BLaER1 (cell line): Measurements from ENCODE around the gene PEX7.

ENCODE experiments used
- H3K27ac ChIP-seq: shearing (Covaris generic); formaldehyde crosslinking; 2 replicates; pipeline ENCODE4 v1.8.1; 2022
- H3K27me3 ChIP-seq: shearing (Covaris generic); formaldehyde crosslinking; 2 replicates; pipeline ENCODE4 v1.8.1; 2022
- H3K36me3 ChIP-seq: shearing (Covaris generic); formaldehyde crosslinking; 2 replicates; pipeline ENCODE4 v1.8.1; 2022
- H3K4me1 ChIP-seq: shearing (Covaris generic); formaldehyde crosslinking; 2 replicates; pipeline ENCODE4 v1.8.1; 2022
- H3K4me2 ChIP-seq: shearing (Covaris generic); formaldehyde crosslinking; 2 replicates; pipeline ENCODE4 v1.8.1; 2022
- H3K4me3 ChIP-seq: shearing (Covaris generic); formaldehyde crosslinking; 2 replicates; pipeline ENCODE4 v1.8.1; 2022
- H3K9ac ChIP-seq: shearing (Covaris generic); formaldehyde crosslinking; 2 replicates; pipeline ENCODE4 v1.8.1; 2022
- H3K9me3 ChIP-seq: shearing (Covaris generic); formaldehyde crosslinking; 2 replicates; pipeline ENCODE4 v1.8.1; 2022
- H4K20me1 ChIP-seq: shearing (Covaris generic); formaldehyde crosslinking; 2 replicates; pipeline ENCODE4 v1.8.1; 2022
- Cebpa-rat ChIP-seq: shearing (Covaris generic); IDR thresholded peaks from 2 replicates; pipeline ENCODE4 v1.8.1; 2022

PEX7 gene

DNA sequence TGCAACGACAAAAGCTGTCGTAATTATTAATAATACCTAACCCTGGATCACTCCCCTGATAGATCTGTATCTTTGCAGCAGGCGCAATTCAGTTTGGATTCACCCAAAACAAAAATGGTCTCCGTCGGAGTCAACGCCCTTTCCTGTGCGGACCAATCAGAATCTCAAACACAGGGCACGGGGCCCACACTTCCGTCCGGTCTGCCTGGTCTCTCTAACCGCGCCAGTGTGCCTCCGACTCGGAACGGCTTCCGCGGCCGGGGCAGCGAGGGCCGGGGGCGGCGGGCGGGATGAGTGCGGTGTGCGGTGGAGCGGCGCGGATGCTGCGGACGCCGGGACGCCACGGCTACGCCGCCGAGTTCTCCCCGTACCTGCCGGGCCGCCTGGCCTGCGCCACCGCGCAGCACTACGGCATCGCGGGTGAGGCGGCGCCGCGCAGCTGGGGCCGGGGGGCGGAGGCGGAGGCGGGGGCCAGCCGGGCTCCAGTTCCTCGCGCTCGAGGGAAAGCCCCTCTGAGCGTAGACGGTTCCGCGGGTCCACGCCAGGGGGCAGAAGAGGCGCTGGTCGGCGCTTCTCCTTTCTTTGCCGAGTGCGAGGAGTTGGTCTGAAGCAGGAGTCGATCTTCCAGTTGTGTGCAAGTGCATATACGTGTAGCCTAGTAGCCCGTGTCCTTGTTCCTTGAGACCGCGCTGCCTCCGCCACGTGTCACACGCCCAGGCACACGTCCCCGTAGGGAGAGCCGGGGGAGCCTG is at the start of gene PEX7:
PEX7 (plus strand) TSS at position 217 of the 752 bp plus-strand sequence; CDS start at position 291, 74 bp downstream.
- Histone ChIP-seq H3K9me3 (no peaks in the 10 kb centered on the region), H3K36me3 (peaks cover 20% of the 10 kb centered on the region), H3K9ac (peak within 1 kb of the TSS; percentile 85), H3K27ac (peak within 1 kb of the TSS; percentile 87), H3K4me2 (peak within 1 kb of the TSS; percentile 84), H3K4me1 (peaks cover 18% of the 10 kb centered on the region), H4K20me1 (no peaks in the 10 kb centered on the region), H3K4me3 (peak within 1 kb of the TSS; percentile 79), H3K27me3 (no peaks in the 10 kb centered on the region)
- no peak for TF ChIP-seq Cebpa-rat

DNA sequence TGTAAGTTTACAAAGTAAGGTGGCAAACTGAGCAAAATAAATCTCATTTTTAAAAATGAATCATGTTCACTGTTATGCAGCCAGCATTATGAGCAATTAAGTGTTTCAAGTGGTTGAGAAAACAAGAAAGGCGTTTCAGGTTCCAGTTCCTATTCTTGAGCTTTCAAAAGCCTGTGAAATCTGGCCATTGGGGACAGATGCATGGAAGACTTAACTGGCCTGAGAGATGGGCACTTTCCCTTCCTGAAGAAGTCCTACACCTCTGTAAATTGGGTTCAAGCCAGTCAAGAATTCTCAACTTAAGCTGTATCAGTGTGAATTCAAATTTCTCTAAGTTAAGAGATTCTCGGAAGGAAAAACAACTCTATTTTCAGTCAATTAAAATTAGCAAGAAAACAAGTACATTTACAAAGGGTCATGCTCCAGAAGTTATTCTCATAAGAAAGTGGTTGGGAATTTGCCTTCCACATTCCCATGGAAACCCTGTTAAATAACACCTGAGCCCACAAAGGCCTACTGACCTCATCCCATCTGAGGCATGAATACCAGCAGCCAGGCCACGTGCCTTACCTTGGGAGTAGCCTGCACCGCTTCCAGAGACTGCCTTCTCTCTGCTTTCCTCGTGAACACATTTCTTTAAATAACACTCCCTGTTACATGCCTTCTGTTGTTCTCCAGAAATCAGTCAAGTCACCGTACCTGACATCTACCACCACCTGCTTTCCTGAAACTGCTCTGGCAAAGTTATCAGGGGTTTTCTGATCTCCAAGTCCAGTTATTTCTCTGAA is 49.5 kb upstream of the PEX7 start:
- TF ChIP-seq Cebpa-rat = no peak
- Histone ChIP-seq H3K4me1 (peaks cover 8% of the 10 kb centered on the region), H3K27me3 (no peaks in the 10 kb centered on the region), H3K9ac (no peak overlapping the region), H3K4me2 (no peak overlapping the region), H3K9me3 (peaks cover 11% of the 10 kb centered on the region; the same call in 1 of the 2 replicates), H3K36me3 (no peaks in the 10 kb centered on the region), H4K20me1 (no peaks in the 10 kb centered on the region), H3K4me3 (no peak overlapping the region), H3K27ac (no peak overlapping the region)

DNA sequence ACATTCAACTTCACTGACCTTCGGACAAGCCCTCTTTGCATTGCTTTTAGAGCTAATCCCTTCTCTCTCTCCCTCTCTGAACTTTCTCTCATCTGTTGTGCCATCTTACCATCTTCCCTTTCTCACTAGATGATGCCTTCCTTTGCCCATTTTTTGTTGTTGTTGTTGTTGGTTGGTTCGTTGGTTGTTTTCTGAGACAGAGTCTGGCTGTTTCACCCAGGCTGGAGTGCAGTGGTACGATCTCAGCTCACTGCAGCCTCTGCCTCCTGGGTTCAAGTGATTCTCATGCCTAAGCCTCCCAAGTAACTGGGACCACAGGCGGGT is 49.0 kb upstream of the PEX7 start:
- no peak for TF ChIP-seq Cebpa-rat
- H3K4me3 ChIP-seq = no peak overlapping the region
- peaks cover 7% of the 10 kb centered on the region; the same call in 1 of the 2 replicates for H3K4me1 ChIP-seq
- H3K27ac ChIP-seq = no peak overlapping the region
- no peaks in the 10 kb centered on the region for H3K36me3 ChIP-seq
- no peak overlapping the region for H3K9ac ChIP-seq
- no peaks in the 10 kb centered on the region for H4K20me1 ChIP-seq
- H3K4me2 ChIP-seq = no peak overlapping the region
- H3K27me3 ChIP-seq = no peaks in the 10 kb centered on the region
- peaks cover 8% of the 10 kb centered on the region; the same call in 1 of the 2 replicates for H3K9me3 ChIP-seq

DNA sequence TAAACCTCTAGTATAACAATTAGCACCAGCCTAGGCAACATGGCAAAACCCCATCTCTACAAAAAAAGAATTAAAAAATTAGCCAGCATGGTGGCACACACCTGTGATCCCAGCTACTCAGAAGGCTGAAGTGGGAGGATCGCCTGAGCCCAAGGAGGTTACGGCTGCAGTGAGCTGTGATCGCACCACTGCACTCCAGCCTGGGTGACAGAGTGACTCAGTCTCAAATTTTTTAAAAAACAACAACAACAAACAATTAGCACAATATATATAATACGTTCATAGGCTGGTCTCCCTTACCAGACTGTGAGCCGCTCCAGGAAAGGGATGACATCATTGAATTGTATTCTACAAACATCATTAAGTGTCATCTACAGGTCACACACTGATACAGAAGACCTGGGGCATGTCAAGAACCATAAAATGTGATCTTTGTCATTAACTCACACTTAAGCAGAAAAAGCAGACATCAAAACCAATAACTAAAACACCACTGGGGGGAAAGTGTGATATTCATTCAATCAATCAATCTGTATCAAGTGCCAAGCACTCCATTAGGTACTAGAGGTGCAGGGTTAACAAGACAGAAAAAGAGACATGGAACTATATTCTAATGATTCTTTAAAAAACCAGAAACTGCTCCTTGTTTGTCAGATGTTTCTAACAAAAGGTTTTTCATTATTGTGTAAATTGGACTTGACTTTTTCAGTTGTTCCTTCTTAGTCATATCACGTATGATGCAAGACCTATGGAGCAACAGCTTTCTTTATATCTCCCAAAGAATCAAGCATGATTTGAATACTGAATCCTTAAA is 48.0 kb upstream of the PEX7 start:
- no peak overlapping the region for H3K4me2 ChIP-seq
- H3K27ac ChIP-seq = no peak overlapping the region
- H4K20me1 ChIP-seq = no peaks in the 10 kb centered on the region
- H3K9ac ChIP-seq = no peak overlapping the region
- peaks cover 7% of the 10 kb centered on the region; the same call in 1 of the 2 replicates for H3K4me1 ChIP-seq
- TF ChIP-seq Cebpa-rat = no peak; the same call in 1 of the 2 replicates
- H3K27me3 ChIP-seq = no peaks in the 10 kb centered on the region
- no peaks in the 10 kb centered on the region for H3K36me3 ChIP-seq
- no peaks in the 10 kb centered on the region for H3K9me3 ChIP-seq
- H3K4me3 ChIP-seq = no peak overlapping the region

GRCh38 chr6:136775081-136775480 is 47.3 kb upstream of the PEX7 start:
- Histone ChIP-seq H3K9me3 (no peaks in the 10 kb centered on the region), H3K9ac (no peak overlapping the region), H3K27ac (no peak overlapping the region), H3K27me3 (no peaks in the 10 kb centered on the region), H4K20me1 (no peaks in the 10 kb centered on the region), H3K4me1 (peaks cover 7% of the 10 kb centered on the region; the same call in 1 of the 2 replicates), H3K36me3 (no peaks in the 10 kb centered on the region), H3K4me2 (no peak overlapping the region), H3K4me3 (no peak overlapping the region)
- no peak; the same call in 1 of the 2 replicates for TF ChIP-seq Cebpa-rat

GRCh38 chr6:136775548-136775947 is 46.8 kb upstream of the PEX7 start:
- Histone ChIP-seq H3K9ac (no peak overlapping the region), H3K4me2 (no peak overlapping the region), H3K27ac (no peak overlapping the region), H3K36me3 (no peaks in the 10 kb centered on the region), H4K20me1 (no peaks in the 10 kb centered on the region), H3K4me1 (peaks cover 7% of the 10 kb centered on the region; the same call in 1 of the 2 replicates), H3K4me3 (no peak overlapping the region), H3K9me3 (no peaks in the 10 kb centered on the region), H3K27me3 (no peaks in the 10 kb centered on the region)
- TF ChIP-seq Cebpa-rat = no peak

- no peaks in the 10 kb centered on the region for H3K27me3 ChIP-seq
- no peaks in the 10 kb centered on the region for H4K20me1 ChIP-seq
- peaks cover 23% of the 10 kb centered on the region for H3K4me1 ChIP-seq
- no peaks in the 10 kb centered on the region for H3K36me3 ChIP-seq
- no peak overlapping the region for H3K4me2 ChIP-seq
- no peak overlapping the region for H3K27ac ChIP-seq
- H3K9ac ChIP-seq = no peak overlapping the region
- no peak overlapping the region for H3K4me3 ChIP-seq
- no peak for TF ChIP-seq Cebpa-rat
- no peaks in the 10 kb centered on the region for H3K9me3 ChIP-seq
Measured at GRCh38 chr6:136777651-136778050, 44.7 kb upstream of the PEX7 start.

DNA sequence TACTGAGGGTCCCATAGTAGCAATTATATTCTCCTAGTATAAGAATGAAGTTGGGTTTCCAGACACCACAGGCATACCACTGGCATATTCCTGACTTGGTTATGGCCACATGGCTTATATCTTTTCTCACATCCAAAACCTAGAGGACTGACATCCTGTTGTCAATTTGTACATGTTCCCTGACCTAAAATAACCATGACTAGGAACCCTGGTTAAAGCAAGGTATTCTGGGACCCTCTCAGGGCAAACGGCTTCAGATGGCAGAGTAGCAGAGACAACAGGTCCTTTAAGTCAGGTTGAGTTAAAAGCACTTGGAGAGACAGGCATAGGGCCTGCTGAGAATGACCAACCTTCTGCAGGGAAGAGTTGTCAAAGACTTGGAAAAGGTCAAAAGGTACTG is 42.7 kb upstream of the PEX7 start:
- no peaks in the 10 kb centered on the region for H4K20me1 ChIP-seq
- no peak for TF ChIP-seq Cebpa-rat
- H3K27ac ChIP-seq = no peak overlapping the region
- peaks cover 38% of the 10 kb centered on the region for H3K4me1 ChIP-seq
- no peaks in the 10 kb centered on the region for H3K36me3 ChIP-seq
- H3K9me3 ChIP-seq = no peaks in the 10 kb centered on the region
- no peaks in the 10 kb centered on the region for H3K27me3 ChIP-seq
- no peak overlapping the region for H3K4me3 ChIP-seq
- H3K9ac ChIP-seq = no peak overlapping the region
- no peak overlapping the region for H3K4me2 ChIP-seq

GRCh38 chr6:136780972-136781371 is 41.4 kb upstream of the PEX7 start:
- Histone ChIP-seq H3K27ac (no peak overlapping the region), H3K4me2 (0 out of 2 replicates have a peak overlapping the region, but pooled peaks have one; percentile 14), H3K4me1 (peaks cover 51% of the 10 kb centered on the region), H3K9me3 (no peaks in the 10 kb centered on the region), H3K27me3 (no peaks in the 10 kb centered on the region), H3K36me3 (no peaks in the 10 kb centered on the region), H3K4me3 (no peak overlapping the region), H3K9ac (no peak overlapping the region), H4K20me1 (no peaks in the 10 kb centered on the region)
- no peak for TF ChIP-seq Cebpa-rat
